ENCODE measurements around the gene RAPGEF1.

The RAPGEF1 gene

DNA sequence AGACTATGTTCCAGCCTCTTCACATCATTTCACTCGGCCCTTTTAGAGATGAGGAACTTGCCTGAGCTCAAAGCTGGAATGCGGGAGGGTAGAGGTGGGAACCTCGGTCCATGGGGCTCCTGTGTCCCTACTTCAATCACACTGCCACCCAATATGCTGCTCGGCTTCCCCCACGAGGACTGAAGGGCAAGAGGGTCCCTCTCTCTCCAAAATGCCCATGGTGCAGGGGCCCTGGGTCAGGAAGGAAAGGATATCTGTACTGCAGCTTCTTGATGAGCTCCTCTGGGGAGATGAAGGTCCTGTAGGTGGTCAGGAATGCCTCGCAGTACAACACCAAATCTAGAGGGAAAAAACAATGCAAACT, 148.0 kb downstream of the RAPGEF1 start:
- in situ Hi-C loops (cut with MboI; ENCODE audit: low sequenced_read_pairs), result no loop called here

DNA sequence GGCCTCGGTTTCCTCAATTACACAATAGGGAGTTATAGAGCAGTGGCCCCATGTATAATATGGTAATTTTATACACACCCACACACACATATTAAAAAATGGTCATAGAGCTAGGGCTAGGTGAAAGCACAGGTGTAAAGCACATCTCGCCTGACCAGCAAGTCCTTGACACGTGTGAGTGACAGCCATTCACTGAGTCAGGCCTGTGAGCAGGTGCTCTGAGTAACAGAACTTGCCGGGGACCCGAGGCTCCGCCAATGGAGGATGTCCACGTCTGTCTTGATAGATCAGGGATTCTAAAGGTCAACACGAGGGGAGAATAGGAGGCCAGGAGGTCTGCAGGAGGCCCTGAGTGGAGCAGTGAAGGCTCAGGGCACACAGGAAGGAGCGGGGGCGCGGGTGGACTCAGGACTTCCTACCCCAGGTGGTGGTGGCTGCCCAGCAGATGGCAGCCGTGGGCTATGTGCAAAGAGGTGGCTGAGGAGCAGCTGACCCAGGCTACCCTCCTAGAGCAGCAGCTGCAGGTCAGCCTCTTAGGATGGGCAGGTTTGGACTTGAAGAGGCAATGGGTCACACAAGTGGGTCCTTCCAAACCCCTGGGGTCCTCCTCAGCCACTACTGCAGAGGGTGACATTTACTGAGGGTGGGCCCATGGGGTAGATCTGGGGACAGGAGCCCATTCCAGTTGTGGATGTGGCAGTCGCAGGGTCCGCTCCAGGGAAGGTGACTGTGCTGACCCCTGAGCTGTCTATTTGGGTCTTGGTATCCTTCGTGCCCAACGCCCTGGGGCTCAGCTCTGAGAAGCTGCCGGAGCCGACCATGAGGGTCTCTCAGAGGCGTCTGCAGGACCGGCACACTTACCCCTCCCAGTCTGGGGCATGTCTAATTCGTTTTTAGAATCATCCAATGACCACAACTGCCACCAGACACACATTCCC, 148.7 kb downstream of the RAPGEF1 start:
- in situ Hi-C loops (cut with MboI; ENCODE audit: low sequenced_read_pairs), result no loop called here

DNA sequence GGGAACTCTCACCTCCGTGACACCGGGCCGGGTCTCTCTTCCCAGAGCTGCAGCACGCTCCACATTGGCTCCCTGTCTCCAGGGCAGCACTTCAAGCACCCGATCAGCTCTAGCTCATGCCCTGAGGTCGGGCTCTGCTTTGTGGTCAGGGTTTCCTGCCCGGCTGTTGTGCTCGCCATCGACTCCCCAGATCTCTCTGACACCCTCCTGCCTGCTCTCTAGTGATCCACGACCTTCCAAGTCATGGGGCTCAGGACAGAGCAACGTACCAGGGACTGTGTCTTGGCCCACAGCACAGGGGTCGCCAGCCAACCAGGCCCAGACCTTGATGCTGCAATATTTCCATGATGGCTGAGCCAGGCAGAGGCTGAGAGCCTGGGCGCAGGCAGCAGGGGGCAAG, 149.4 kb downstream of the RAPGEF1 start:
- in situ Hi-C loops (cut with MboI; ENCODE audit: low sequenced_read_pairs), result no loop called here

DNA sequence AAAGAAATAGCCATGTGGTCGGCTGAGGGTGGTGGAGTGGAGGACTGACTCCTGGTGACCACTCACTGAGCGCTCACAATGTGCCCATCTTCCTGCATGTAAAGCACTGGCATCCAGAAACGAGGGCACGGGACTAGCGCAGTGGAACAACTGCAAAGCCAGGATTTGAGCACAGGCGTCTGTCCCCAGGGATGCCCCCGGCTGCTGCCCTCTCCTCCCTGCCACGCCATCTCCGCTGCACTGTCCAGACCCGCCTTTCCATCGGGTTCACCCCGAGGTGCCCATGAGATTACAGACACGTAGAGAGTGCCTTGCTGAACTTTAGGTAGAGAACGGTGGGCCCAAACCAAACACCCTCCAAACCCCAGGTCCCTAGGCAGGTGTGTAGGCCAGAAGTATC, 149.9 kb downstream of the RAPGEF1 start:
- in situ Hi-C loops (cut with MboI; ENCODE audit: low sequenced_read_pairs), result no loop called here

DNA sequence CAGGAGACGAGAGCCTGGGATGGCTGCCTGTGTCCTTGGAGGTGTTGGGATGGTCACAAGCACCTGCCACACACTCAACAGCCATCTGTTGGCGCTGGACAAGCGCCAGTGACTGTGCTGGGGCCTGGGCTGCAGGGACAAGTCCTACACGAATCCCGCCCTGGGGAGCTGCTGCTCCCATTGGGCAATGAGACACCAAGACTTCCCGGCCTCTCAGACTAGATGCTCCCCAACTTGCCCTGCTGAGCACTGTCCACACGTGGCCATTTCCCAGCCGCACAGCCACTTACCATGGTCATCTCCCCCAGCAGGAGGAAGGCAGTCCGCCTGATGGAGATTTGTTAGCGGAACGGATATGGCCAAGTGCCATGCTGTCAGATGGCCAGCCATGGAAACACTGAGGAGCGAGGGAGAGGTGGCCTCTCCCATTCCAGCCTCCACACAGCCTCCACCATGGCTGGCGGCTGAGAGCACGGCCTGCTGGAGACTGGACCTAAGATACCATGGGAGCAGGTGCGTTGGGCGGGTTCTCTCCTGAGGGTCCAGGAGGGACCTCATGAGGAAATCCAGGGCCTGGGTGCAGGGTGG, 150.7 kb downstream of the RAPGEF1 start:
- in situ Hi-C loops (cut with MboI; ENCODE audit: low sequenced_read_pairs), result no loop called here

DNA sequence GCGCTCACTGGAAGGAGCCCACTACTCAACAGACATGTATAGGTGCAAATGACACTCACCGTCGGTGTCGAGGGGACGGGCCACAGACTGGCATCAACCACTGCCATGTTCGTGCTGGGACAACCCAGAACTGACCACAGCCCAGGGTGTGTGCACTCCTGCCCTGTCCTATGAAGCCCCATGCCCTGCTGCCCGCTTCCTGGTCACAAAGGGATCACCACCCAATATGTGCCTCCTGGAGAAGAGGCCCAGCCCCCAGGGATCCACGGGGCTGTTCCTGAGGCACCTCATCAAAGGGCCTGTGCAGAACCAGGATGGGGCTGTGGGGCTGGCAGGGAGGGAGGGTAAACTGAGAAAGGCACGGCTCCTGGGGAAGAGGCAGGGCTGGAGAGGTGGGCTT, 151.5 kb downstream of the RAPGEF1 start:
- in situ Hi-C loops (cut with MboI; ENCODE audit: low sequenced_read_pairs), result no loop called here

DNA sequence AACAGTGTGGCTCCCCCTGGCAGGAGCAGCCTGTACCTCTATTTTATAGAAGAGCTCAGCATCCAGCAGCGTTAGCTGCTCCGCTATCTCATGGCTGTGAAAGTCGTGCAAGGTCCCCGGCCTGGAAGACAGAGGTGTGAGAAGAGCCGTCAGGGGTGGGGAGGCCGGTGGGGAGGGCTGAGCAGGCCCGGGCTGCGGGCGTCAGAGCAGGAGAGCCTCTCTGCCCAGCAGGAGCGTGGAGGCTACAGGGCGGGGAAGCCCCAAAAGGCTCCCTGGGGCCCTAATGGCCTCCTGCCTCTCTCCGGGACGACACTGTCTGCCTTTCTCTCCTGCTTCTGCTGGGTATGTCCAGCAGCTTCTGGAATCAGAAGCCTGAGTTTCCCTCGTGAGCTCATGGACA, 152.0 kb downstream of the RAPGEF1 start:
- in situ Hi-C loops (cut with MboI; ENCODE audit: low sequenced_read_pairs), result no loop called here

DNA sequence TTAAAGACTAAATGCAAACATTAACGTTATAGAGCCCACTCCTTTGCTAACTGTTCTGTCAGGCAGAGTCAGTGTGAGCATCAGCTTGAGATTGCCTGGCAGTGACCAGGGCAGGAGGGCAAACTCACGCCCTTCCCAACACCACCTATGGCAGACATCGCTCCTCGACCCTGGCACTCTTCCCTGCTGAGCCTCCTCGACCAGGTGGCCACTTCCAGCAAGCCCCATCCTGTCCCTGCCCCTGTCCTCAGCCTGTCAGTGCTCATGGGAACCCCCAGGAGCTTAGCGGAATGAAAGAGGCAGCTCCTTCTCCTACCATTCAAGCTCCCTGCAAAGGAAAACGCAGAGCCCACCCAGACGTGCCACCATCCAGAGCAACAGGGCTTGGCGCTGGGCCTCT, 152.5 kb downstream of the RAPGEF1 start:
- in situ Hi-C loops (cut with MboI; ENCODE audit: low sequenced_read_pairs), result no loop called here

DNA sequence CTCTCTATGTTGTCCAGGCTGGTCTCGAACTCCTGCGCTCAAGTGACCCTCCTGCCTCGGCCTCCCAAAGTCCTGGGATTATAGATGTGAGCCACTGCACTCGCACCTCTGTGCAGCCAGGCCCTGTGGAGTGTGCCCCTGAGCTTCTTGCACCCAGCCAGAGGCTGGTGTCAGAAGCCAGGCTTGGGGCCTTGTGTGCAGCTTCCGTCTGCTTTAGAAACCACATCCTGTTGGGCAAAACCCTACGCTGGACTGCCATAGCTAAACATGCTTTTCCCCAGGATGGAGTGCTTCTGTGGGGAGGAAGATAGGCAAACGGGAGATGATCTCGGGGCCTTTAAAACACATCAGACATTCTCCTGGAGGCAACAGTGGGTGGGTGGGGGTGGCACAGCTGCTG, 154.5 kb downstream of the RAPGEF1 start:
- in situ Hi-C loops (cut with MboI; ENCODE audit: low sequenced_read_pairs), result no loop called here

DNA sequence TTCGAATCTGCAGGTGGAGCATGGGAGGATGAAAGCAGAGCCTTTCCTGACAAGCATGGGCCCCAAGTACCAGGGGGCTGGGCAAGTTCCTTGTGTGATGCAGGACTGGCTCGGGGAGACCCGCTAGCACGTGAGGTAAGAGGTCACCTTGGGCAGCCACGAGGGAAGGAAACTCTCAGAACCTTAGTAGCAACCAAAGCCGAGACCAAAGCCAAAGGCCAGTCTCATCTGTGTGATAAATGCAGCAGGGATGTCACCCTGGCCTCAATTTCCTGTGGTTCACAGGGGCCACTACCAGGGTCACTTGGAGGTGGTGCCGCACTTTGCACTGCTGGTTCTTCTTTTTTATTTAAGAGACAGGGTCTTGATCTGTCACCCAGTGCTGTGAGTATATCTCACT, 155.0 kb downstream of the RAPGEF1 start:
- in situ Hi-C loops (cut with MboI; ENCODE audit: low sequenced_read_pairs), result no loop called here

DNA sequence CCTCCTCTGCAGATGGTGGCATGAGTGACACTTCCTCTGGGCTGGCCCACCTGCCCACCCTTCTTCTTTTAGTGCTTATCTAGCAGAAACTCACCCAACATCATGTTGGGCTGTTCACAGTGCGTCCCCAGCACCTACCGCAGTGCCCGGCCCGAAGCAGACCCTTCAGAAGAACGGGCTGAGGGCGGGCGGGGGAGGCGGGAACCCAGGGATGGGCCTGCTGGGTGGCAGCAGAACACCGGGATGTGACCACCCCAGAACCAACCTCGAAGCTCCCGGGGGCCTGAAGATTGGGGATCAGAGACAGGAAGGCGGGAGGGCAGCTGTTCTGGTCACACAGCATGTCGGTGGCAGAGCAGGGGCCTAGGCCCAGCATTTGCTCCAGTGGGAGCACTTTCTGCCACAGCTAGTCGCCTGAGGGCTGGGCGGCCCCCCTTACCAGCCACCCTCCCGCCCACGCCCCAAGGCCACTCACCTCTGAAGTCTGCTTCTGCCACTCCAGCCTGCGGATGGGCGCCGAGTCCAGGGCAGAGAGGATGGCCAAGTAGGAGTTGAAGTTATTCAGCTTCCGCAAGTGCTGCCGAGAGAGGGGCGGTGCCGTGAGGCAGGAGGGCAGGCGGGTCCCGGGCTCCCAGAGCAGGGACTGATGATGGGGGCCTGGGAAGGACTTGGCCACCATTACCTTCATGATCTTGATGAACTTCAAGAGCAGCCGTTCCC, 155.9 kb downstream of the RAPGEF1 start:
- in situ Hi-C loops (cut with MboI; ENCODE audit: low sequenced_read_pairs), result no loop called here

DNA sequence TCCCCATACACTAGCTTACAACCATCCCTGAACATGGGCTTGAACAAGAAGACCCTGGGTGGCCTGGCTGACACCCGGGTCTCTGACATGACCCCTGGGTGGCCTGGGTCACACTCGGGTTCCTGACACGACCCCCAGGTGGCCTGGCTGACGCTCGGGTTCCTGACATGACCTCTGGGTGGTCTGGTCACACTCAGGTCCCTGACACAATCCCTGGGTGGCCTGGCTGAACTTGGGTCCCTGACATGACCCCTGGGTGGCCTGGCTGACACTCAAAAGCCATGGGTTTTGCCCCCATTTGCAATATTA, 156.6 kb downstream of the RAPGEF1 start:
- in situ Hi-C loops (cut with MboI; ENCODE audit: low sequenced_read_pairs), result no loop called here

DNA sequence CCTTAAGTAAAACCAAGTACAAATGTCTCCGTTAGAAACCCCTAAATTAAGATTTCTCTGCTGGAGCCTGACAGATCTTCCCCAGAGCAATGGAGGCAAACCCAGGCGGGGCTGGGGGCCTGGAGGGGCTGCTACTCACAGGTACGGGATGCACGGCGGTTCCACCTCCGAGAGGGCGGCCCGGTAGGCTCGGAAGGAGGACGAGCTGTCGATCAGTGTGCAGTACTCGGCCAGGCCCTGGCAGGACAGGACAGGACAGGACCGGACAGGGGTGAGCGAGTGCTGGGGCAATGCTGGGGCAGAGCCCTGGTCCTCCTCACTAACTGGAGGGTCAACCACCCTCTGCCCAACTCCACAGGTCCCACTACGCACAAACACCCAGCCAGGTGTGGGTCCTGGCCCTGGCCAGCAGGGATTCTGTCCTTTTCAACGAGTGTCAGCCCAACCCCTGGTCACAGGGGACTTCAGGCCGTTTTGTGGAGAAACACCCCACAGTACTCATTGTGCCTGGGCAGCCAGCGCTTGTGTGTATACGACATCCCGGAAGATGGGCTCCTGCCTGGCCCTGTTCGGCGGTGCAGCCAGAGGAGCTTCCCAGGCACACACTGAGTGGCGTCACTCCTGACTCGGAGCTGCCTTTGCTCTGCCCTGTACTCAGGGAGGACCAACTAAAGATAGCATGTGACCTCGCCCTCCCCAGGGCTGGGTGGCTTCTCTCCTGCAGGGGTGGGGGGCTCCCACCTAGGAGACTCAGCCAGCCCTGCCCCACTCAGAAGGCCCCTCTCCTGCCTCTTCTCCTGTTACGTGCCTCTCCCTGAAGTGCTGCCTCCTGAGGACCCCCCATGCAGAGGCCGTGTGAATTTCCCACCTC, 157.2 kb downstream of the RAPGEF1 start:
- in situ Hi-C loops (cut with MboI; ENCODE audit: low sequenced_read_pairs), result no loop called here

DNA sequence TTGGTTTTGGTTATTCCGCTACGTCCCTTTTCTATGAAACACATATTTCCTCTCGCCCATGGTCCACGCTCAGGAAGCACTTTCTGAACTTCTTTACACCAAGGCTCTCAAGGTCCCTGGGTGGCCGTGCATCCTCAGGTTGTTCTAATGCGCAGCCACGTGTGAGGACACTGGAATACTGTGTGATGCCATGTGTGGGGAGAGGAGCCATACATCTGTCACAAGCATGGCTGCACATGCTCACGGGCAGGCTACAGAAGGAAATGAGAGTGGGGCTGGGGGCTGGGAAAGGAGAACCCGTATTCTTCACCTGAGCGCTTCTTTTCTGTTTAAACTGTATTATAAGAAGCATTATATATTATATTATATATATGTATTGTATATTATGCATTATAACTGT, 157.8 kb downstream of the RAPGEF1 start:
- in situ Hi-C loops (cut with MboI; ENCODE audit: low sequenced_read_pairs), result no loop called here

DNA sequence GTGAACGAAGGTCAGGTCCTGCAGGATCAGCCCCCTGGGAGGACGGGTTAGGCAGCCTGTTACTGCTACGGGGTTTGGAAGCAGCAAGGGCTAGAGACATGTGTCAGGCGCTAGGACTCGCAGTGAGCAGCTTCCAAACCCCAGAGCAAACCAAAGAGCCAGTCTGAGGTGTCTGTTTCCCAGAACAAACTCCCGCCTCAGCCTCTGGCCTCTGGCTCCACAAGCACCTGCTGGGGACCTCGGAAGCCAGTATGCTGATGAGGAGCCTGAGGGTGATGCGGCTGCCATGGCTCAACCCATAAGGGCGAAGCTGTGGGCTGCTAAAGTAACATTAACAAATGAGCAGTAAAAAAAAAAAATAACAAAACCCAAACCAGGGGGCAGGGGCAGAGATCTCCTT, 159.5 kb downstream of the RAPGEF1 start:
- in situ Hi-C loops (cut with MboI; ENCODE audit: low sequenced_read_pairs), result no loop called here

DNA sequence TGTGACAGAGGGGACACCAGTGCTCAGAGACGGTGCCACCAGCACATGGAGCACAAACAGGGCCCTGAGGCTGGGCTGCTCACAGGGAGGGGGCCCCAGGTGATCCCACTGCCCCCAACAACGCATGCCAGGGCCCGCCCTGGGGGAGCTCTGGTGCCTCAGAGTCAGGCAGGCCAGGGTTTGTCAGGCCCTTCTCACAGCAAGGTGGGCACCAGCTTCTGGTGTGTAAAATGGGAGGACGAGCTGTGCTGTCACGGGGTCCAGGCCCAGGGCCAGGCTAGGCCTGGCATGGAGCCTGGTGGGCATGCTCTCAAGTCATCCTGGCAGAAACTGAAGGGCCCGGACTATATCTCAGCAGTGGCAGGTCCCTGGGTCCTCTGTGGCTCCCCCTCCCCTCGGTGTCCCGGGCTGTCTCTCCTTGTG, 160.1 kb downstream of the RAPGEF1 start:
- in situ Hi-C loops (cut with MboI; ENCODE audit: low sequenced_read_pairs), result no loop called here

DNA sequence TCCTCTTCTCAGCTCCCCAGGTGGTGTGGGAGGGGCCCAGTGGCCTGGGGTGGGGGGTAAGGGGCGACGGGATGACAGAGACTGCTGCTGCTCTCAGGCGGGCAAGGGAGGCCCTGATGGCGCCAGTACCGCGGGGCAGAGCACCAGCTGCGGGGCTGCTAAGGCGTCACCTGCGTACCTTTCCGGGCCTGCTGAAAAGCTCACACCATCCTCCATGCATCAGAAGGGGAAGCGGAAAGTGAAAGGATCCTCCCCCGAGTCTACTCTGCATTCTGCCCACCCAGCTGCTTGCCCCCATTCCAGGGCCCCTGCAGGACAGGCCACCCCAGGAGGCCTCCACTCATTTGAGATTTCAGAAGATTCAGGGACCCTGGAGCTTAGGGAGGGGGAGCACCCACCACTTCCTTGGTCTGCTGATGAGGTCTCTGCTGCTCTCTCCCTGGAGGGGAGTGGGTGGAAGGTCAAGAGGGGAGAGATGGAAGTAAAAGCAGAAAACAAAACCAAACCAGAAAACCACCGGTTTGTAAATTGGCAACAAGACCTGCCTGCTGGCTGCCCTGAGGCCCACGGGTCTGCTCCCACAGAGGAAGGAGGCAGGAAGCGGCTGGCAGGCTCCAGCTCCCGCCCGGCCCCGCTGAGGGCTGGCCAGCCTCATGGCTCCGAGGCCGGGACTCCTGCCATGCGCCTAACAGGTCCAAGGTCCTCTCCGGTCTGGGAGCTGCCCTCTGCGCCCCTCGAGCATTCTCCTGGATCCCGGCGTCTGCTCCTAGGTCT, 161.0 kb downstream of the RAPGEF1 start:
- in situ Hi-C loops (cut with MboI; ENCODE audit: low sequenced_read_pairs), result no loop called here

DNA sequence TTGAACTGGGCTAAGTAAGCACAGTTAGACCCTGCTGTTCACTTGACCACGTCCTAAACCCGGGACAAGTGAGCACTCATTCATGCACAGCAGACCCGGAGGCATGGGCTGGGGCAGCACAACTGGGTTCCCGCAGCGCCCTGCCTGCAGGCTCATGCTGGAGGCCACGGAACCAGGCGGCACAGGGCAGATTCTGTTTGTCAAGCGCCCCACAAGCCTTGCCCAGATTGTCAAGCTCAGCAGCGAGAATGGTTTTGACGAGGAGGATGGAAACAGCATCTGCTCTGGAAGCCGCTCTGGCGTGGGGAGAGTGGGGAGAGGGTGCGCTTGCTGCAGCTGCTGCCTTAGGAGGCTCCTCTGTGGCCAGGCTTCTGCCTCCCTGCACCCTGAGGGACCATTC, 161.9 kb downstream of the RAPGEF1 start:
- in situ Hi-C loops (cut with MboI; ENCODE audit: low sequenced_read_pairs), result no loop called here

DNA sequence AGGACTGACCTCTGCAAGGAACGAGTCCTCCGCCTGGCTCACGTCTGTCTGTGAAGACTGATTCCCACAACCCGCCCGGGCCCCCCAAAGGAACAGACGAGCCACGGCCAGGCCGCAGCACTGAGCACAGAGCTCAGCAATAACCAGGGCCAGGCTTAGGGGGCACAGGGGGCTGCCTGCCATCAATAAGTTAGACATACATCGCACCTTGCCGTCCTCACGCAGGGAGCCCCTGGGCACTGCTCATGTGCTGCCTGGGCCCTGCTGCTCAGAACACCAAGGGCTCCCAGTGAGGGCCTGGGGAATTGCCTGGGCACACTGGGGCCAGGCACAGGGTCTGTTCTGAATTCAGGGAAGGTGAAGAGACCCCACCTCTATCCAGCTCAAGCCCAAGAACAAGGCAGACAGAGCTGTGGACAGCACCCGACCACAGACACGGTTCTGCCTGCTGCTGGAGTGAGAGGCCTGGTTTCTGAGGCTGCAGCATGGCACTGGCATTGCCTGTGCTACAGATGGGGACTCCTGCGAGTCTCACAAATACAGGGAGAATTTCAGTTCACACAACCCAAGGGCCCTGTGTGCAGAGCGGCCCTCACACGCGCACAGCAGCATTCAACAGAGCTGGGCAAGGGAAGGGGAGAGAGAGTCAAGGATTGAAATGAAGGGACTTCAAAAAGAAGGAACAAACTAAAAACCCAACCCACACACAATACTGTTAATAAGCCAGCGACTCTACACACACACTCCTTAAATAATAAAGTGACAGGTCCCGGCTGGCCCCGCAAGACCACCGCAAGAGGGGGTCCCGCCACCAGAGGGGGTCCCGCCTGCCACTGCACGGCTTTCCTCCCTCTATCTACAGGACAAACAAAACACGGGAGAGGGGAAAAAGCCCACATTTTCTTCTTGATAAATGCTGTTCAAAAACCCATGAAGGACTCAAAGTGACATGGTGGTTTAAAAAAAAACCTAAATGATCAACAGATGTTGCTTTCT, 162.6 kb downstream of the RAPGEF1 start:
- in situ Hi-C loops (cut with MboI; ENCODE audit: low sequenced_read_pairs), result no loop called here

All from hTERT RPE-1 (cell line).